ENCODE results near the gene DPEP2.
A peak's percentile ranks its signal among the peaks of the same experiment; 100 is the strongest.
"Not testable (repeated sequence)": the region's sequence is repeated elsewhere in the genome, so short reads cannot be mapped to it uniquely, and the experiment has no call there.

The DPEP2 gene

DNA sequence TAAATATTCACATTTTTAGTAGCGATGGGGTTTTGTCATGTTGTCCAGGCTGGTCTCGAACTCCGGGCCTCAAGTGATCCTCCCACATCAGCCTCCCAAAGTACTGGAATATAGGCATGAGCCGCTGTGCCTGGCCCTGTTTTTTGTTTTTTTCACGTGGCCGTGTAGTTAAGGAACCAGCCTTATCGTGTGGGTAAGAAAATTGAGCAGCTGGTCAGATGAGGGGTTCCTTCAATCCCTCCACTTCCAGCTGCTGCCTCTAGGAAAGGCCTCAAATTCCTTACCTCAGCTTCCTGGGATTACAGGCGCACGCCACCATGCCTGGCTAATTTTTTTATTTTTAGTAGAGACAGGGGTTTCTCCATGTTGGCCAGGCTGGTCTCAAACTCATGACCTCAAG, 5.9 kb upstream of the DPEP2 start:
- no peak for DNase-seq

DNA sequence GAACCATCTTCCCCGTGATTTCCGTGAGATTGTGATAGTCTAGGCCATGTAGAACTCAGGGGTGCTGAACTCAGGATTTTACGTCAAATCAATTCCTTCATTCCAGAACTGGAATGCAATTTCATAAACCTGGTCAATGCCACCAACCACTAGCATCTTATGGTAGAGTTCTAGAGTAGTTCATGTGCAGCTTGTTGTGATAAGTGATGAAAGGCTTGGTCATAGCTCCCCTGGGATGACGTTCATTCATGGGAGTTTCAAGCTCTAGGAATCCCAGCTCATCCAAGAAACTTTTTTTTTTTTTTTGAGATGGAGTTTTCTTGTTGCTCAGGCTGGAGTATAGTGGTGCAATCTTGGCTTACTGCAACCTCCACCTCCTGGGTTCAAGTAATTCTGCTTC, 3.7 kb upstream of the DPEP2 start:
- no peak for DNase-seq

DNA sequence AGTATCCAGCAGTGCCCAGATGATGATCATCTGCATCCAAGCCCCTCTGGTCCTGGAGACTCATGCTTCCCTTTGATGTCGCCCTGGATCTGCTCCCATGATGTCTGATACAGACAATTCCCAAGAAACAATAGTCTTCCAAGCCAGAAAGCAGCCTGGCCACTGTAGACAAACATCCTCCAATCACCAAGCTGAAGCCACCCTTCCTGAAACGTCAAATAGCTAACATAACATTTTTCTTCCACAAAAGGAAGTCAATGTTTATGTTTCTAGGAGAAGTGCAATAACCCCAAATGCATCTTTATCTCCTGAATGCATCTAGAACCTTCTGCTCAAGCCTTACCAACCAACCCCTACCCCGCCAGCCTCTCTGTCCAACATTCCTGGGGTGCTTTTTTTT, 1.2 kb upstream of the DPEP2 start:
- DNase-seq: no peak

DNA sequence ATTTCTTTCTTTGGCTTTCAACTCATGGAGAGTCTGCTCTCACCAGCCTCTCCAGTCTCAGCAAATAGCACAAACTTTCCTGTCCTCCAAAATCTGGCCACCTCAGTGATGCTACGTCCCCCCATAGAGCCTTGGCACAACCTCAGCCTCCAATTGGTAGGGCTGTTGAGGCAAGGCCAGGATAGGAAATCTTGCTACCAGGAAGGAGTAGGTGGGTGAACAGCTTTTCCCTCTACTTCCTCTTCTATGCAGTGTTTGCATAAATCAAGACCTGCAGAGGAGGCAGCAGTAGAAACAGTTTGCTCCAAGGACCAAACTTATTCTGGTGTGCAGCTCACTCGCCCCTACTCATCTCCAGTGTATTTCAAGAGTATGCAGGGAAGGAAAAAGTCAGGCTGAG, 701 bp upstream of the DPEP2 start:
- no peak for DNase-seq

DNA sequence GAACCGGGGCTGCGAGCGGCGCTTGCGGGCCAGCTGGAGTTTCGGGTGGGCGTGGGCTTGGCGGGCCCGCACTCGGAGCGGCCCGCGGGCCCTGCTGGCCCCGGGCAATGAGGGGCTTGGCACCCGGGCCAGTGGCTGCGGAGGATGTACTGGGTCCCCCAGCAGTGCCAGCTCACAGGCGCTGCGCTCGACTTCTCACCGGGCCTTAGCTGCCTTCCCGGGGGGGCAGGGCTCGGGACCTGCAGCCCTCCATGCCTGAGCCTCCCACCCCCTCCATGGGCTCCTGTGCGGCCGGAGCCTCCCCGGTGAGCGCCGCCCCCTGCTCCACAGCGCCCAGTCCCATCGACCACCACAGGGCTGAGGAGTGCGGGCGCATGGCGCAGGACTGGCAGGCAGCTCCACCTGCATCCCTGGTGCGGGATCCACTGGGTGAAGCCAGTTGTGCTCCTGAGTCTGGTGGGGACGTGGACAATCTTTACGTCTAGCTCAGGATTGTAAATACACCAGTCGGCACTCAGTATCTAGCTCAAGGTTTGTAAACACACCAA, 979 bp downstream of the DPEP2 start:
- not testable (repeated sequence) for DNase-seq

DNA sequence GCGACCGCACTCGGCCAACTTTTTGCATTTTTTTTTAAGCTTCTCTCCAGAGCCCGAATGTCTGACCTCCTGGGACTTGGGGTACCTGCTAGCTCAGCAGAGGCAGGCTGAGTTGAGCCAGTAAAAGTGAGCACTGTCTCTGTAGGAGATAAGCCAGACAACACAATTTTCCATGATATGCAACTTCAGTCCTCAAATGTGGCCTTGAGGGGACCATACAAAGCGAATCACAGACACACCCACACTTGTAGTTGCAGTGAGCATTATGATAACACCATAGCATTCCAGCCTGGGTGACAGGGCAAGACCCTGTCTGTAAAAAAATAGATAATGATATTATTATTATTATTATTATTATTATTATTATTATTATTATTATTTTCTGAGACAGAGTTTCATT, 2.6 kb downstream of the DPEP2 start:
- DNase-seq: no peak

DNA sequence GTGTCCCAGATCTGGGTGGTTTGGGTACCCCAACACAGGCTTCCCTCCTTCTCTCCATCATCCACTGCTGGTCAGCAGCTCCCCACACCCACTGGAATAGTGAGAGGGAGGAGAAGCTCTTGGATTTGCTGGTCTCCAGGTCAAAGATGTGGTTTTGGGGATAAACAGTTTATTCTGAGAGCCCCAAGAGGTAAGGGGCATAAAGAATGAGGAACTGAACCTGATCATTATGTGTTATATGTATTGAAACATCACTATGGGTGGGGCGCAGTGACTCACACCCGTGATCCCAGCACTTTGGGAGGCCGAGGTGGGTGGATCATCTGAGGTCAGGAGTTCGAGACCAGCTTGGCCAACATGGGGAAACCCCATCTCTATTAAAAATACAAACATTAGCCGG, 3.9 kb downstream of the DPEP2 start:
- no peak for DNase-seq

DNA sequence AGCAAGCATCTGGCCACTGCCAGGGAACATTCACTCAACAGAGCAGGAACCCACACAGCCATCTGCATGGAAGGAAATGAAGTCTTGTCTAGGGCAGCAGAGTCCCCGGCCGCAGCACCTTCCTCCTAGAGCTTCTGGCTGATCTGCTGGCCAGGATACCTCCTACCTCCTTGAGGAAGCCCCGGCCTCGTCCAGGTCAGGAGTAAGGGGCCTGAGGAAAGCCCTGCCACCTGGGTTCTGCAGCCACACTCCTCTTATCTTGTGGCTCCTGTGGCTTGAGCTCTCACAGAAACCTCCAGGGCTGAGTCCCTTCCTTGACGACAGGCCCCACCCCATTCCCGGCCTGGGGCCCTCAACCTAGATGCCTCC, 5.3 kb downstream of the DPEP2 start:
- not testable (repeated sequence) for DNase-seq

DNA sequence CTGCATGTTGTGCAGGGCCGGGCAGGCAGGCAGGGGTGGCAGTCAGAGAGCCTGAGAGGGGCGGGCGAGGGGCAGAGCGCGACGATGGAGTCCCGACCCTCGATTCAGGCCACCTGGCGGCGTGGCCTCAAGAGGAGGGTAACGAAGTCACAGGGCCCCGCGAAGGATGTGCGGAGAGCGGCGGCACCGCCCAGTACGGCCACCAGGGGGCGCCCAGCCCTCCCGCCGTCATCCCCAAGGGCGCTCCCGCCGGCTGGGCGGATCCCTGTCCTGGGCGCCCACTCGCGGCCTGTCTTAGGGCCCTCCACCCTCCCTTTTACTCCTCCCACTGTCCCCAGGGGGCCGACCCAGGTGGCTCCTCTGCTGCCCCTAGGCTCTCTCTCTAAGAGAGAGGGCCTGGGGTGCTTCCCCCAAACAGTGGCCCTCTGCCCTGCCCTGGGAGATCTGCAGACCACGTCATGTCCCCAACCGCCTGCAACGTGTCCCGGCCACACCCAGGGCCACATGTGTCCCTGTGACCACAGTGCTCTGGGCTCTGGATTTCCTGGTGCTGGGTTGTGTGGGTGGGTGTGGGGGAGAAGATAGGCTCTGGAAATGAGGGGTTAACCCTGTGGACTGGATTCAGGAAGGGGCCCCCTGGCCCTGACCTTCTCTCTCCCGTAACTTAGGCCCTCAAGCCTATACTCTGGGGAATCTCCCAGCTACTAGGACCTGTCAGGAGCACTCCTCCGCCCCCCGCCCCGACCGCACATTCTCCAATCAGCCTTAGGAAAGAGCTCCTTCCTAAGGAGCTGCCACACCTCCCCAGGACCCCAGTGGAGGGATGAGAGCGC, 5.9 kb downstream of the DPEP2 start:
- peak; percentile 44 to 47 for DNase-seq

DNA sequence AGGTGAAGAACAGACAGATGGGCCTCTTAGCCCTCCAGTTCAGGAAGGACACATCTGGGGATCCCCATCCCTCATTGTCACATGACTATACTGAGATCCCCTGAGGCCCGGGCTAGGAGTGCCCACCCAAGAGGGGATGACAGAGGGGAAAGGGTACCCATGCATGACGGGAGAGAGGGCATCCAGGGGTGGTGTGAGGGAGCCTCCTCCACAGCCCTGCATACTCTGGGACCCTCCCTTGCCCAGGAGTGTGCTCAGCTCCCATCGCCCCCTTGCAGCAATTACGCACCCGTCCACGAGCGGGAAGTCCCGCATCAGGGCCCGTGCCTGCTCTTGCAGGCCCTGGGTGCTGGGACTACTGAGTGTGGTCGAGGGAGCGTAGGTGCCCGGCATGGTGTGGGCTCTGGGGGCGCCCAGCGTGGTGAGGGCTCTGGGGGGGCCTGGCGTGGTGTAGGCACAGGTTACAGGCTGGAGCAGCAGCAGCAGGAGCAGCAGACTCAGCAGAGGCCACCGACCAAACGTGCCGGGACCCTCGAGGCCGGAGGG, 6.5 kb downstream of the DPEP2 start:
- DNase-seq: no peak

DNA sequence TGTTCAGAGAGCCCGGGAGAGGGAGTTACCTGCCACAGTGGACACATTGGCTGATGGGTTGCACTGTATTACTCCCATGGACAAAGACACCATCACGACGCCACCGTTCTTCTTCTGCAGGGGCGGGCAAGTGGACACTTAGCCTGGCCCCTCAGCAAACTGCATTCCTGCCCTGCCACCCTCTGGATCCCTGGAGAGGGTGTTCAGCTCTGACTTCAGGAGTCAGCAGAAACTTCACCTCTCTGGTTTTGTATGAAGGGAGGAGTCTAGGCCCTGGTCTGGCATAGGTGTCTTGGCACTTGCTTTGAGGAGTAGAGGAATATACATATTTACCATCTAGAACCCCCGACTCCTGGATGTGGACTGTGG, 9.3 kb downstream of the DPEP2 start:
- DNase-seq: no peak

DNA sequence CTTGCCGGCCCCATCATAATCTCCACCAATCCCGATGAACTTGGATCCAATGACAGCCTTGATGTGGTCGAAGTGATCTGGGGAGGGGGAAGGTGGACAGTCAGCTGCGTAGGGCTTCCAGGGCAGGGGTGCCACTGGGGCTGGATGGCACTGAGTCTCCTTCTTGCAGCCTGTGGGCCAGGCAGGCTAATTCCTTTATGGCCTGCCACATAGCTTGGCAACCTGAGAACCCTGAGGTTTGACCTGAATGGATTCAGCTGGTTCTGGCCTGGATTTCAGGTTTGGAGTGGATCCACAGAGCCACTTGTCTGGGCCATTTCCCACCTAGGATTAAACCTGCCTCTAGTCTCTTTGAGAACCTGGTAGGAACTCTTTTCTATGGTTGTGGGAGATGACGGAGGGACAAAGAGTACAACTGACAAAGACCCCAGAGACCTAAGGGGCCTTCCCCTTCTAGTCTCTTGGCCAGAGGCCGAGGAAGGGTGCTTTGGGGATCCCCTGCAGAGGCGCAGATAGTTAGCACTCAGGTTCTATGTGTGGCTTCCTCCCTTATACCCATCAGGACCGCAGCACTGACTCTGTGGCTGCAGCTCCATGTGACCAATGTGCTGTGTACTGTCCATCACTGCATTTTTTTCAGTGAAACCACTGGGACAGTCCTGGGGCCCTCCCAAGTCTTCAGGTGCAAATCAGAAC, 9.8 kb downstream of the DPEP2 start:
- DNase-seq: no peak

DNA sequence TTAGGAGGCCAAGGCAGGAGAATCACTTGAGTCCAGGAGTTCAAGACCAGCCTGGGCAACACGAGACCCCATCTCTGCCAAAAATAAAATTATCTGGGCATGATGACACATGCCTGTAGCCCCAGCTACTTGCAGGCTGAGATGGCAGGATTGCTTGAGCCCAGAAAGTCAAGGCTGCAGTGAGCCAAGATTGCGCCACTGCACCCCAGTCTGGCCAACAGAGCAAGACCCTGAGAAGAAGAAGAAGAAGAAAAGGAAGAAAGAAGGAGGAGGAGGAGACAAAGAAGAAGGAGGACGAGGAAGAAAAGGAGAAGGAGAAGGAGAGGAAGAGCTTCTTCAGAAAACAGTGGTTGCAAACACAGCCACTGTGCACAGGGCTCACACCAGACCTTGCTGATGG, 10.6 kb downstream of the DPEP2 start:
- DNase-seq: no peak

DNA sequence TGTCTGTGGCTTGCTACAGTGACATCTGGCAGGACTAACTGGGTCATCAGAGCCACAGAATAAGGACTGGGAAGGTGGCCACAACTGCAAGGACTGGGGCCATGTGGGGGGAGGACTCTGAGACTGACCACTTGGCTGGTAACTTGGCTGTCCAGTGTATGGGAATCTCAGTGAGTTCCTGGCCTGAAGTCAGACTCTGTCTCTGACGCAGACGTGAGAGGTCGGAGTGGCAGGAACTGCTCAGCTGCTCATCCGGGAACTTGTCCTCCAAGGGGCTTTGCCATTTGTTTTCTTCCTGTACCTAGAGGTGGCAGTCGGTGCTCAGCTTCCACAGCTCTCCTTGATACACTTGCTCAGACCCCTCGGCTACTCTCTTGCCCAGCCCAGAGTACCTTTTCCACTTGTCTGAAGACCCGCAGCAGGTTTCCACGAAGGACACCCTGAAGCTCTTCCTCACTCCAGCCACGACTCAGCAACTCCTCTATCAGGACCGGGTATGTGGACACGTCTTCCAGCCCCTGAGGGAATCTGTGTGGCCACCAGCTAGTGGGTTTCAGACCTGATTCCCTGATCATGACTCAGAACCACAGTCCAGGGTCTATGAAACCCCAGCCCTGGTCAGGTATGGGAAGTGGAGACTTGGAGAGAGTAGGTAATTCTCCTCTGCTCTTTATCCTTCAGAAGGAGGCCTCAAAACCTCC, 11.7 kb downstream of the DPEP2 start:
- no peak for DNase-seq

DNA sequence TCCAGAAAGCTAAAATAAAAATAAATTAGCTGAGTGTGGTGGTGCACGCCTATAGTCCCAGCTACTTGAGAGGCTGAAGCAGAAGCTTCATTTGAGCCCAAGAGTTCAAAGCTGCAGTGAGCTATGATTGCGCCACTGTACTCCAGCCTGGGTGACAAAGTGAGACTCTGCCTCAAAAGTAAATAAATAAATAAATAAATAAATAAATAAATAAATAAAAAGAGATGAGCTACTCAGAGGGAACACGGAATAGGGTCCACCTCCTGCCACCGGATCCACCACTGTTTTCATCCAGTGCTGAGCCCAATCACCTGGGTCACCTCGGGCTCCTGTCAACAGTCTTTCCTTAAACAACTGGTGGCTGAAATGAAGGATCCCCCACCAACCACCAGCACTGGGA, 12.3 kb downstream of the DPEP2 start:
- DNase-seq: no peak

DNA sequence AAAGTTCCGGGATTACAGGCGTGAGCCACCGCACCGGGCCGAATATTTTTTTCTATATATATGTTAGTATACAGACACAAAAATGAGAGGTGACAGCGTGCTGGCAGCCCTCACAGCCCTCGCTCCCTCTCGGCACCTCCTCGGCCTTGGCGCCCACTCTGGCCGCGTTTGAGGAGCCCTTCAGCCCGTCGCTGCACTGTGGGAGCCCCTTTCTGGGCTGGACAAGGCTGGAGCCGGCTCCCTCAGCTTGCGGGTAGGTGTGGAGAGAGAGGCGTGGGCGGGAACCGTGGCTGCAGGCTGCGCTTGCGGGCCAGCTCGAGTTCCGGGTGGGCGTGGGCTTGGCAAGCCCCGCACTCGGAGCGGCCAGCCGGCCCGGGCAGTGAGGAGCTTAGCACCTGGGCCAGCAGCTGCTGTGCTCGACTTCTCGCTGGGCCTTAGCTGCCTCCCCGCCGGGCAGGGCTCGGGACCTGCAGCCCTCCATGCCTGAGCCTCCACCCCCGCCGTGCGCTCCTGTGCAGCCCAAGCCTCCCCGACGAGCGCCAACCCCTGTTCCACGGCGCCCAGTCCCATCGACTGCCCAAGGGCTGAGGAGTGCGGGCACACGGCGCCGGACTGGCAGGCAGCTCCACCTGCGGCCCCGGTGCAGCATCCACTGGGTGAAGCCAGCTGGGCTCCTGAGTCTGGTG, 17.1 kb downstream of the DPEP2 start:
- no peak for DNase-seq

DNA sequence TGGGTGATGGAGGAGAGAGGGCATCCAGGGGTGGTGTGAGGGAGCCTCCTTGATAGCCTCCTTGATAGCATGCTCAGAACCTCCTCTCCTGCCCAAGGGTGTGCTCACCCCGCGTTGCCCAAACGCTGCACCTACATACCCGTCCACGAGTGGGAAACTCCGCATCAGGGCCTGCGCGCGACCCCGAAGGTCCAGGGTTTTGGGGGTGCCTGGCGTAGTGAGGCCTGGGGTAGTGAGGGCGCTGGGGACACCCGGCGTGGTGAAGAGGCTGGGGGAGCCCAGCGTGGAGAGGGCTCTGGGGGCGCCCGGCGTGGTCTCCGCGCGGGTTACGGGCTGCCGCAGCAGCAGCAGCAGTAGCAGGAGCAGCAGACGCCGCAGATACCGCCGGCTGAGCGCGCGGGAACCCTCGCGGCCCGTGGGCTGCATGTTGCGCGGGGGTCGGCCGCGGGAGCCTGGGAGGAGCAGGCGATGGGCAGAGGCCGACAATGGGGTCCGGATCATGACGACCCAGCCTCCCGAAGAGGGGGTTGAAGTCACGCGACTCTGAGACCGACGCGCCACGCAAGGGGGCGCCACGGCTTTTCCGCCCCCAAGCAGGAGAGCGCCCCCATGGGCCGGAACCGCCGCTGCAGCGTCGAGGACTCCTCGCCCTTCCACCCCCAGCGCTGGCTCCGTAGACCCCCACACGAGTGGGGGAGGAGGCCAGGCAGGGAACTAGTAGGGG, 19.2 kb downstream of the DPEP2 start, which contains the start of gene DPEP3:
DPEP3 (minus strand) TSS at position 545 of the 724 bp plus-strand sequence; CDS start at position 426, 119 bp downstream.
- DNase-seq: no peak

DNA sequence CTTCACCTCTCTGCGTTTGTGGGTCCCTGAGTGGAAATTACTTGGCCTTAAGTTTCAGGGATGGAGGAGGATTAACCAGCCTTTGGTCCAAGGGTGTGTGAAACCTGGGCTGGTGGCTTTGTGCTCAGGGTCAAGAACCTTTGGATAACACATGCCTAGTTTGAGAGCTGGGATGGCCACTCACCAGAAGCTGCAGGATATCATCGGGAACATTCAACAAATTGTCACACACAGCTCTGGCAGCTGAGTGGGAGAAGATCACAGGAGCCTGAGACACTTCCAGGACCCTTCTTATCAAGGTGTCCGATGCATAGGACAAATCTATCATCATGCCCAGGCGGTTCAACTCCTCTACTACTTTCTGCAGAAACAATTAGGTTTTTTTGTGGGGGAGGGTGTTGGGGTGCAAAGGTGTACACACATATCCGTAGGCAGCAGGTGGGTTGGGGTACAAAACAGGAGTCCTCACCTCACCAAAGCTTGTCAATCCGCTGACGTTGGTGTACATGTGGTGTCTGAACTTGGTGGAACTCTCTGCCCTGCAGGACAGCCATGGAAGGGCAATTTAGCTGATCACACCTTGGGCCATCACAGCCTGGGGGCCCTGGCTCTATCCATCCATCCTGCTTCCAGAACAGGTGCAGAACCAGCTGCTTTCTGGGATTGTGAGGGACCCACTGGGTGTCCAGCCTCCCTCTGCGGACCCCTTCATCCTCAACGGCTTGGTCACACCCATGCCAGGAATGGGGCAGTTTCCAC, 21.6 kb downstream of the DPEP2 start:
- DNase-seq: no peak

DNA sequence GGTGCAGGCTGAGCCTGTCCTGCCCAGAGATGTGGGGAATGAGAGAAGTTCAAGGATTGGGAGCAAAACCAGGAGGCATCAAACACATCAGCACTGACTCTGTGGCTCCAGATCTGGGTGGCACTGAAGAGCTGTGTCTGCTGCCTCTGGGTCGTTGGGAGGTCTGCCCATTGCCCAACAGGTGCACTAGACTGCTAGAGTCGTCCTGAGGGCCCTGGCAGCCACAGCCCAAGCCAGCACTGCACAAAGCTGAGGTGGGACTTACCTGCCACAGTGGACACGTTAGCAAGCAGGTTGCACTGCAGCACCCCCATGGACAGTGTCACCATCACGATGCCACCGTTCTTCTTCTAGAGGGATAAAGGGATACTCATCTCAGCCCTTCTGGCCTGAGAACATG, 22.3 kb downstream of the DPEP2 start:
- no peak for DNase-seq

DNA sequence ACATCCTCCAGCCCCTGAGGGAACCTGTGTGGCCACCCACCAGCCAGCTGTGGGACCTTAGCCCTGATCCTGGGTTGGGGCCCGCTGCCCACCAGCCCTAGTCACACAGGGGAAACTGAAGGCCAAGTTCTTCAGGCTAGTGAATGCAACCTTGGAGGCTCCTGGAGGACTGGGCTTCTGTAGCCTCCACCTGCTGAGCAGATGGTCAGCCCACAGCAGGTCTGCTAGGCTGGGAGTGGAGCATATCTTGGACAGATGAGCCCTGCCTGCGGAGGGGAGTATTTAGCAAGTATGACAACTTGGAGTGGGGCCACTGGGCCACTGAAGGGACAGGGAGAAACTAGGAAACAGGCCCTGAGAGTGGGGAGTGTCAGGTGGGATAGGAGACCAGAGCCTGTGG, 23.1 kb downstream of the DPEP2 start:
- no peak for DNase-seq
